ENCODE results near the gene TAP1.
A peak's percentile ranks its signal among the peaks of the same experiment; 100 is the strongest.

The TAP1 gene

DNA sequence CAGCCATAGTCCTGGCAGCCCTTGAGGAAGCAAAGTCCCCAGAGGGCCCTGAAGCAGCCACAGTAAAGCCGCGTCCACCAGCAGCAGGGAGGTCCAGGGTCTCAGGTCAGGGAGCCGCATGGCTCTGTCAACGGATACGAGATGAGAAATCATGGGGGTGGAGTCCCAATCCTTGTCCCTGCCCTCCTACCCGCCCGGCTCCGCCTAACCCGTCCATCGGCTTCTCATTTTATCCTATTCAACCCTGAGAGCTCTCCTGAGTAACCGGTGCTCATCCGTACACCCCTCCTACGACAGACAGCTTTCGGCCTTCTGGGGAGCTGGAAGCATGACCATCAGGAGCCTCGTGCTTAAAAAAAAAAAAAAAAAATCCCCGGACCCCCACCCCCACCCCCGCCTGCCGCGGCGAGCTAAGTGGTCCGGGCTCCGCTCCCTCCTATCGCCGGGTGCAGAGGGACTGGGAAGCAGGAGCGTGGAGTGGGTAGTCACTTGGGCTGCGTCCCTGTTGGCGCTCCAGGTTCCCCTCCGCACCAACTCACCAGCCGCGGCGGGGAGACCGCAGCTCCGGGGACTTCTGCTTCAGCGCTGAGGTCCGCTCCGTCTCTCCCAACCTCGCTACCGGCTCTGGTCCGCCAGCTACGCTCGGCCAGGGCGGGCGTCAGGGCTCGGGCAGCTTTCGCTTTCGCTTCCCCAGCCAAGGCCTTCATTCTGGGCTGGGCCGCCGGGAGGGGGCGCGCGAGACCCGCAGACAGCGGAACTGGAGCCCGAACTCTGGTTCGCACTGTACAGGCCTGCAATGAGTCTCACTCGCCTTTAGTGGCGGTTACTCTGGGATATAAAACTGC, 15.2 kb downstream of the TAP1 start, which contains the start of gene TAP2 (continued):
- TF ChIP-seq, protein P1, sequence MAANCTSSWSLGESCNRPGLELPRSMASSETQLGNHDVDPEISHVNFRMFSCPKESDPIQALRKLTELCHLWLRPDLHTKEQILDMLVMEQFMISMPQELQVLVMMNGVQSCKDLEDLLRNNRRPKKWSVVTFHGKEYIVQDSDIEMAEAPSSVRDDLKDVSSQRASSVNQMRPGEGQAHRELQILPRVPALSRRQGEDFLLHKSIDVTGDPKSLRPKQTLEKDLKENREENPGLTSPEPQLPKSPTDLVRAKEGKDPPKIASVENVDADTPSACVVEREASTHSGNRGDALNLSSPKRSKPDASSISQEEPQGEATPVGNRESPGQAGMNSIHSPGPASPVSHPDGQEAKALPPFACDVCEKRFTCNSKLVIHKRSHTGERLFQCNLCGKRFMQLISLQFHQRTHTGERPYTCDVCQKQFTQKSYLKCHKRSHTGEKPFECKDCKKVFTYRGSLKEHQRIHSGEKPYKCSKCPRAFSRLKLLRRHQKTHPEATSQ (tag by site-specific recombination; IDR thresholded peaks at IDR 0.05) = no peak
- no peak for TF ChIP-seq ZNF624 (tag by site-specific recombination; IDR thresholded peaks at IDR 0.05)
- no peak for TF ChIP-seq TCF7L2 (IDR thresholded peaks at IDR 0.05; ENCODE audit: borderline replicate concordance, low read depth, low read length)
- no peak for TF ChIP-seq KLF1 (tag by site-specific recombination; IDR thresholded peaks at IDR 0.05)
- no peak for TF ChIP-seq MYNN (tag by site-specific recombination; IDR thresholded peaks at IDR 0.05; ENCODE audit: borderline replicate concordance)
- no peak for TF ChIP-seq ZNF184 (tag by site-specific recombination; IDR thresholded peaks at IDR 0.05)
- no peak for TF ChIP-seq FEZF1 (tag by site-specific recombination; IDR thresholded peaks at IDR 0.05)
- TF ChIP-seq, protein P2, sequence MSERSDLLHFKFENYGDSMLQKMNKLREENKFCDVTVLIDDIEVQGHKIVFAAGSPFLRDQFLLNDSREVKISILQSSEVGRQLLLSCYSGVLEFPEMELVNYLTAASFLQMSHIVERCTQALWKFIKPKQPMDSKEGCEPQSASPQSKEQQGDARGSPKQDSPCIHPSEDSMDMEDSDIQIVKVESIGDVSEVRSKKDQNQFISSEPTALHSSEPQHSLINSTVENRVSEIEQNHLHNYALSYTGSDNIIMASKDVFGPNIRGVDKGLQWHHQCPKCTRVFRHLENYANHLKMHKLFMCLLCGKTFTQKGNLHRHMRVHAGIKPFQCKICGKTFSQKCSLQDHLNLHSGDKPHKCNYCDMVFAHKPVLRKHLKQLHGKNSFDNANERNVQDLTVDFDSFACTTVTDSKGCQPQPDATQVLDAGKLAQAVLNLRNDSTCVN (tag by site-specific recombination; optimal IDR thresholded peaks at IDR 0.05) = peak; percentile 42
- TF ChIP-seq, protein P3, sequence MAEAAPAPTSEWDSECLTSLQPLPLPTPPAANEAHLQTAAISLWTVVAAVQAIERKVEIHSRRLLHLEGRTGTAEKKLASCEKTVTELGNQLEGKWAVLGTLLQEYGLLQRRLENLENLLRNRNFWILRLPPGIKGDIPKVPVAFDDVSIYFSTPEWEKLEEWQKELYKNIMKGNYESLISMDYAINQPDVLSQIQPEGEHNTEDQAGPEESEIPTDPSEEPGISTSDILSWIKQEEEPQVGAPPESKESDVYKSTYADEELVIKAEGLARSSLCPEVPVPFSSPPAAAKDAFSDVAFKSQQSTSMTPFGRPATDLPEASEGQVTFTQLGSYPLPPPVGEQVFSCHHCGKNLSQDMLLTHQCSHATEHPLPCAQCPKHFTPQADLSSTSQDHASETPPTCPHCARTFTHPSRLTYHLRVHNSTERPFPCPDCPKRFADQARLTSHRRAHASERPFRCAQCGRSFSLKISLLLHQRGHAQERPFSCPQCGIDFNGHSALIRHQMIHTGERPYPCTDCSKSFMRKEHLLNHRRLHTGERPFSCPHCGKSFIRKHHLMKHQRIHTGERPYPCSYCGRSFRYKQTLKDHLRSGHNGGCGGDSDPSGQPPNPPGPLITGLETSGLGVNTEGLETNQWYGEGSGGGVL (tag by site-specific recombination; IDR thresholded peaks at IDR 0.05) = no peak
- TF ChIP-seq ZNF404 (tag by site-specific recombination; IDR thresholded peaks at IDR 0.05) = no peak
- TF ChIP-seq, protein P4, sequence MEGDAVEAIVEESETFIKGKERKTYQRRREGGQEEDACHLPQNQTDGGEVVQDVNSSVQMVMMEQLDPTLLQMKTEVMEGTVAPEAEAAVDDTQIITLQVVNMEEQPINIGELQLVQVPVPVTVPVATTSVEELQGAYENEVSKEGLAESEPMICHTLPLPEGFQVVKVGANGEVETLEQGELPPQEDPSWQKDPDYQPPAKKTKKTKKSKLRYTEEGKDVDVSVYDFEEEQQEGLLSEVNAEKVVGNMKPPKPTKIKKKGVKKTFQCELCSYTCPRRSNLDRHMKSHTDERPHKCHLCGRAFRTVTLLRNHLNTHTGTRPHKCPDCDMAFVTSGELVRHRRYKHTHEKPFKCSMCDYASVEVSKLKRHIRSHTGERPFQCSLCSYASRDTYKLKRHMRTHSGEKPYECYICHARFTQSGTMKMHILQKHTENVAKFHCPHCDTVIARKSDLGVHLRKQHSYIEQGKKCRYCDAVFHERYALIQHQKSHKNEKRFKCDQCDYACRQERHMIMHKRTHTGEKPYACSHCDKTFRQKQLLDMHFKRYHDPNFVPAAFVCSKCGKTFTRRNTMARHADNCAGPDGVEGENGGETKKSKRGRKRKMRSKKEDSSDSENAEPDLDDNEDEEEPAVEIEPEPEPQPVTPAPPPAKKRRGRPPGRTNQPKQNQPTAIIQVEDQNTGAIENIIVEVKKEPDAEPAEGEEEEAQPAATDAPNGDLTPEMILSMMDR (tag by site-specific recombination; IDR thresholded peaks at IDR 0.05) = peak; percentile 96
- no peak for TF ChIP-seq ZNF133 (tag by site-specific recombination; IDR thresholded peaks at IDR 0.05)
- TF ChIP-seq, protein P5, sequence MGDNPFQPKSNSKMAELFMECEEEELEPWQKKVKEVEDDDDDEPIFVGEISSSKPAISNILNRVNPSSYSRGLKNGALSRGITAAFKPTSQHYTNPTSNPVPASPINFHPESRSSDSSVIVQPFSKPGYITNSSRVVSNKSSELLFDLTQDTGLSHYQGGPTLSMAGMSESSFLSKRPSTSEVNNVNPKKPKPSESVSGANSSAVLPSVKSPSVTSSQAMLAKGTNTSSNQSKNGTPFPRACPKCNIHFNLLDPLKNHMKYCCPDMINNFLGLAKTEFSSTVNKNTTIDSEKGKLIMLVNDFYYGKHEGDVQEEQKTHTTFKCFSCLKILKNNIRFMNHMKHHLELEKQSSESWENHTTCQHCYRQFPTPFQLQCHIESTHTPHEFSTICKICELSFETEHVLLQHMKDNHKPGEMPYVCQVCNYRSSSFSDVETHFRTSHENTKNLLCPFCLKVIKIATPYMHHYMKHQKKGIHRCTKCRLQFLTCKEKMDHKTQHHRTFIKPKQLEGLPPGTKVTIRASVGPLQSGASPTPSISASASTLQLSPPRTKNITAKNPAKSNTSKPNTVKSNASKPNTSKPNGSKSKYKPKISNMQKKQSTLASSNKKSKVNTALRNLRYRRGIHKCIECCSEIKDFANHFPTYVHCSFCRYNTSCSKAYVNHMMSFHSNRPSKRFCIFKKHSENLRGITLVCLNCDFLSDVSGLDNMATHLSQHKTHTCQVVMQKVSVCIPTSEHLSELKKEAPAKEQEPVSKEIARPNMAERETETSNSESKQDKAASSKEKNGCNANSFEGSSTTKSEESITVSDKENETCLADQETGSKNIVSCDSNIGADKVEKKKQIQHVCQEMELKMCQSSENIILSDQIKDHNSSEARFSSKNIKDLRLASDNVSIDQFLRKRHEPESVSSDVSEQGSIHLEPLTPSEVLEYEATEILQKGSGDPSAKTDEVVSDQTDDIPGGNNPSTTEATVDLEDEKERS (tag by site-specific recombination; IDR thresholded peaks at IDR 0.05) = no peak
- 0 out of 2 replicates have a peak, but pooled peaks have one; percentile 18 for TF ChIP-seq ZBTB7A (tag by site-specific recombination; IDR thresholded peaks at IDR 0.05; ENCODE audit: low read depth)
- no peak for TF ChIP-seq ZNF37A (tag by site-specific recombination; IDR thresholded peaks at IDR 0.05)

DNA sequence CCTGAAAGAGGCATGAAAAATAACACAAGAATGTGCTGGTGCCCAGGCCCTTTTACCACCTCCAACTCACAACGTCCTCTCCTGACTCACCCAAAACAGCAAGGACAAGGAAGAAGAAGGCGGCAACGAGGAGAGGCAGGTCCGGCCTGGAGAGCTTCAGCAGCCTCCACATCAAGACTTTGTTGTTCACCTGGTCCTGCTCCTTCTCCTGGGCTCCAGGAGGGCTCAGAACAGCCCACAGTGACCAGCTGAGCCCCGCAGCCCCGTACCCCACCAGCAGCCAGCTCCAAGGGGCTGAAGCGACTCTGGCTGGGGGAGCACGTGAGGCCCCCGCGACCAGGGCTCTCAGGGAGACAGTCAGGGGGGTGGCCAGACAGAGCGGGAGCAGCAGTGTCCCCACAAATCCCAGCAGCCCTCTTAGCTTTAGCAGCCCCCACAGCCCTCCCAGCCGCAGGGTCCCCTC, 15.8 kb downstream of the TAP1 start:
- CTCF ChIA-PET = interaction anchor here (0.6 to 6.7 kb wide), 38 partner anchors 9 to 1257 kb away, joined by 3 to 355 read pairs (median 8); partner anchors contain the start of genes HLA-DMA, HLA-DQB2, PSMB9 and TAP1
- Histone ChIP-seq H3K9me3 (ENCODE audit: control insufficient read depth, insufficient read depth, low read depth, low read length) (no peaks in the 10 kb centered on the region), H3K36me3 (ENCODE audit: control insufficient read depth in 2 of 2, insufficient read depth in 1 of 2, low read length in 2 of 2) (peaks cover 0 to 19% of the 10 kb centered on the region in 2 experiments; a peak in 1 of 3 replicates), H3K4me3 (ENCODE audit: low read depth, low read length) (peak overlapping the region; percentile 87), H3K4me1 (ENCODE audit: control insufficient read depth, insufficient read depth, low read length) (0 out of 2 replicates have a peak, but pooled peaks cover 3% of the 10 kb centered on the region), H3K27ac (ENCODE audit: extremely low read depth, low read depth, low read length) (peak overlapping the region; percentile 38; the same call in 1 of the 2 replicates)
- POLR2A ChIA-PET = interaction anchor here (0.7 to 3.5 kb wide), 20 partner anchors 8 to 147 kb away, joined by 3 to 83 read pairs (median 7); partner anchors contain the start of genes BRD2, PSMB9 and TAP1
- TF ChIP-seq ZNF571 (tag by site-specific recombination; IDR thresholded peaks at IDR 0.05) (no peak), ZNF248 (tag by site-specific recombination; IDR thresholded peaks at IDR 0.05) (no peak), SP3 (tag by site-specific recombination; IDR thresholded peaks at IDR 0.05) (no peak), ZSCAN30 (tag by site-specific recombination; IDR thresholded peaks at IDR 0.05) (no peak)
- TF ChIP-seq, protein P6, sequence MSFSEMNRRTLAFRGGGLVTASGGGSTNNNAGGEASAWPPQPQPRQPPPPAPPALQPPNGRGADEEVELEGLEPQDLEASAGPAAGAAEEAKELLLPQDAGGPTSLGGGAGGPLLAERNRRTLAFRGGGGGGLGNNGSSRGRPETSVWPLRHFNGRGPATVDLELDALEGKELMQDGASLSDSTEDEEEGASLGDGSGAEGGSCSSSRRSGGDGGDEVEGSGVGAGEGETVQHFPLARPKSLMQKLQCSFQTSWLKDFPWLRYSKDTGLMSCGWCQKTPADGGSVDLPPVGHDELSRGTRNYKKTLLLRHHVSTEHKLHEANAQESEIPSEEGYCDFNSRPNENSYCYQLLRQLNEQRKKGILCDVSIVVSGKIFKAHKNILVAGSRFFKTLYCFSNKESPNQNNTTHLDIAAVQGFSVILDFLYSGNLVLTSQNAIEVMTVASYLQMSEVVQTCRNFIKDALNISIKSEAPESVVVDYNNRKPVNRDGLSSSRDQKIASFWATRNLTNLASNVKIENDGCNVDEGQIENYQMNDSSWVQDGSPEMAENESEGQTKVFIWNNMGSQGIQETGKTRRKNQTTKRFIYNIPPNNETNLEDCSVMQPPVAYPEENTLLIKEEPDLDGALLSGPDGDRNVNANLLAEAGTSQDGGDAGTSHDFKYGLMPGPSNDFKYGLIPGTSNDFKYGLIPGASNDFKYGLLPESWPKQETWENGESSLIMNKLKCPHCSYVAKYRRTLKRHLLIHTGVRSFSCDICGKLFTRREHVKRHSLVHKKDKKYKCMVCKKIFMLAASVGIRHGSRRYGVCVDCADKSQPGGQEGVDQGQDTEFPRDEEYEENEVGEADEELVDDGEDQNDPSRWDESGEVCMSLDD (tag by site-specific recombination; IDR thresholded peaks at IDR 0.05) = 0 out of 2 replicates have a peak, but pooled peaks have one; percentile 29
